ENCODE data around the gene SENP5.
A peak's percentile ranks its signal among the peaks of the same experiment; 100 is the strongest.

The SENP5 gene

GRCh38 chr3:196889844-196890708, 22.4 kb downstream of the SENP5 start:
- DNase-seq: no peak

- no peak for DNase-seq
Measured at GRCh38 chr3:196894557-196895295, 27.0 kb downstream of the SENP5 start.

DNA sequence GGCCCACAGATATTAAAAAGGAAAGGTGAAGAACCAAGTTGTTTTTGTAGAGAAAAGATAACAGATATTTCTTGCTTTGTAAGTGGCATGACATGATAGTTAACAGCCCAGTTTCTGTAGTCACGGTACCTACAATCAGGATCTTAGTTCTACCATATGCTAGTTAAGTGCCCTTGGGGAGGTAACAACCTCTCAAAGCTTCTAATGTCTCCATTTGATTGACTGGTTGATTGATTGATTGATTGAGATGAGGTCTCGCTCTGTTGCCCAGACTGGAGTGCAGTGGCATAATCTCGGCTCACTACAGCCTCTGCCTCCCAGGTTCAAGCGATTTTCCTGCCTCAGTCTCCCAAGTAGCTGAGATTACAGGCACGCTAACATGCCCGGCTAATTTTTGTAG, 28.5 kb downstream of the SENP5 start:
- DNase-seq: no peak

- no peak for DNase-seq
Measured at GRCh38 chr3:196901768-196902167, 34.0 kb downstream of the SENP5 start.

DNA sequence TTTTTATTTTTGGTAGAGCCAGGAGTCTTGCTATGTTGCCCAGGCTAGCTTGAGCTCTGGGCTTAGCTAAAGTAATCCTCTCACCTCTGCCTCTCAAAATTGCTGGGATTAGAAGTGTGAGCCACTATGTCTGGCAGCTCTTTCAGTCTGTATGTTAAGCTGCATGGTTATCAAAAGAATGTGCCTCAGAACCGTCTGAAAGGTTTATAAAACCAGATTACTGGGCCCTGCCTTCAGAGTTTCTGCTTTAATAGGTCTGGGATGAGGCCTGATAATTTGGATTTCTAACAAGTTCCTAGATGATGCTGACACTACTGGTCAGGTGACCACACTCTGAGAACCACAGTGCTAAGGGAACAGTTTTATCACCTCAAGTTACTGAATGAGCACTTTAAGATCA, 34.6 kb downstream of the SENP5 start:
- no peak for DNase-seq

DNA sequence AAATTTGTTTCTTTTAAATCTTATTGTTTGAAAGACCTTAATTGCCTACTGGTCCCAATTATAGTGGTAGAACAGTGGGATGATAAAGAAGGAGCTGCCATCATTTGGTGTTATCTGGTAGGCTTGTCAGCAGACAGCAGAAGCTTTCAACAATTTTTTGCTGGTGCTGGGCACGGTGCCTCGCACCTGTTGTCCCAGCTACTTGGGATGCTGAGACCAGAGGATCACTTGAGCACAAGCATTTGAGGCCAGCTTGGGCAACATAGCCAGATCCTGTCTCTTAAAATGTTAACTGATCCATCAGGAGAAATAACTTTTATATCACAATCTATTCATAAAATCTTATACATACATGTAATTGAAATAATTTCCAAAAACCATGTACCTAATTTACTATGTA, 36.0 kb downstream of the SENP5 start:
- DNase-seq: no peak

GRCh38 chr3:196914866-196915265, 47.1 kb downstream of the SENP5 start:
- no peak for DNase-seq

GRCh38 chr3:196915375-196915774, 47.7 kb downstream of the SENP5 start:
- no peak for DNase-seq

DNA sequence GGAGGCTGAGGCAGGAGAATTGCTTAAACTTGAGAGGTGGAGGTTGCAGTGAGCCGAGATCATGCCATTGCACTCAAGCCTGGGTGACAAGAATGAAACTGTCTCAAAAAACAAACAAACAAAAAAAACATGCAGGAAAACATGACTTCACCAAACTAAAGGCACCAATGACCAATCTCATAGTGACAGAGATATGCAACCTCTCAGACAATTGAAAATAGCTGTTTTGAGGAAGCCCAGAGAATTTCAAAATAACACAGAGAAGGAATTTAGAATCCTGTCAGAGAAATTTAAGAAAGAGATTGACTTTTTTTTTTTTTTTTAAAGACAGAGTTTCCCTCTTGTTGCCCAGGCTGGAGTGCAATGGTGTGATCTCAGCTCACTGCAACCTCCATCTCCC, 48.5 kb downstream of the SENP5 start:
- DNase-seq: no peak

- DNase-seq: no peak
Measured at GRCh38 chr3:196916995-196917394, 49.3 kb downstream of the SENP5 start.

DNA sequence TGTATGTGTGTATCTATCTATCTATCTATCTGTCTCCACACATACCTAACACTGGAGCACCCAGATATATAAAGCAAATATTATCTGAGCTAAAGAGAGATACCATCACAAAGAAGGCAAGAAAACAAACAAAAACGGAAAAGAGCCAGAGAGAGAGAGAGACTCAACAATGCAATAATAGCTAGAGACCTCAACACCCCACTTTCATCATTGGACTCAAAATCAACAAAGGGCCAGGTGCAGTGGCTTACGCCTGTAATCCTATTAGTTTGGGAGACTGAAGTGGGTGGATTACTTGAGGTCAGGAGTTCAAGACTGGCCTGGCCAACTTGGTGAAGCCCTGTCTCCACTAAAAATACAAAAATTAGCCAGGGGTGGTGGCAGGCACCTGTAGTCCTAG, 51.2 kb downstream of the SENP5 start:
- DNase-seq: no peak

DNA sequence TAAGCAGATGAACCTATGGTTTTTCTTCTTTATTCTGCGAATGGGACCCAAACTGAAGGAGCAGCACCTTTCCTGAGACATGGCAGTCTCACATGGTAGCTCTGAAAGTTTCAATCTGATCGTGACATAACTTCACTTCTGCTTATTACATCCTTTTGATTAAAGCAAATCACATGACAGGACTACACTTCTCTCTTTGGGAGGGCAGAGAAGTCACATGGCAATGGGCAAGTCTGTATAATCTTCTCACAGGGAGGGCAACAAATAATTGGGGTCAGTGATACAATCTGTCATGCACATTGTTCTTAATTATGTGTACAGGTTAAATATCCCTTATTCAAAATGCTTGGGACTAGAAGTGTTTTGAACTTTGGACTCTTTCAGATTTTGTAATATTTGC, 53.0 kb downstream of the SENP5 start:
- DNase-seq: no peak

DNA sequence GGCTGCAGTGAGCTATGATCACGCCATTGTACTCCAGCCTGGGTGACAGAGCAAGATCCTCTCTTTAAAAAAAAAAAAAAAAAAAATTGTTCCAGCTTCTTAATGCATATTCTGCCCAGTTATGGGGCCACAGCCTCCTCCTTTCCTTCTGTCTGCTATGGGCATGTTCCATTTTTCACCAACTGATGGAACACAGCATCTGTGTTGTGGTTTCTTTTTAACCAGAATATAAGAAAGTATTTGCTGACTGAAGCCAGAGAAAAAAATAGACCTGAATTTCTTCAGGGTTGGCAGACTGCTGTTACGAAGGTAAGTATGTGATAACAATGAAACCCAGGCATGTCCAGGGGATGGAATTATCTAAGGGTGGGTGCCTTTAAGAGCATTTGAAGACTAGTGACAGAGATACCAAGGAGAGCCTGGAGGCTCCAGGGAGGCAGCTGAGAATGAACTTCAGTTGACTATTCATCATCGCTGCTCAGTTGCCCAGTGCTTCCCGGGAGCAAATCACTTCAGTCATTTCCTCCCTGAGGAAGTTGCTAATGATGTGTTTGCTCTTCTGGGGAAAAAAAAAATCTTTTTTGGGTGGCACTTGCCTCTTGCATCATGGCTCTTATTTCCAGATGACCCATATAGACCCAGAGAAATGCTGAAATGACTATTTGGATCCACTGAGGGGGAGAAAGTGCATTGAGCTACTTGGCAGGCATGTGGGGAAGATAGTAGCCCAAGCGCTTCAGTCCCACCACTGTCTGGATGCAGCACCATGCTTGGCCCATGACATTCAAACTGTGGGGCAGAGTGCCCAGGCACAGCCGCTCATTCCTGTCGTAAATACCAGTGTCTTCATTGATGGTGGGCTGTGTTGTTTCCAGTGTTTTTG, 60.1 kb downstream of the SENP5 start:
- no peak for DNase-seq

- DNase-seq: no peak
Measured at GRCh38 chr3:196931157-196931556, 63.4 kb downstream of the SENP5 start.

- DNase-seq: no peak
Measured at GRCh38 chr3:196931828-196932587, 64.3 kb downstream of the SENP5 start.

- no peak for DNase-seq
Measured at GRCh38 chr3:196932600-196932999, 64.9 kb downstream of the SENP5 start.

GRCh38 chr3:196936288-196936687, 68.6 kb downstream of the SENP5 start:
- no peak for DNase-seq

- no peak for DNase-seq
Measured at GRCh38 chr3:196938124-196938523, 70.4 kb downstream of the SENP5 start.

DNA sequence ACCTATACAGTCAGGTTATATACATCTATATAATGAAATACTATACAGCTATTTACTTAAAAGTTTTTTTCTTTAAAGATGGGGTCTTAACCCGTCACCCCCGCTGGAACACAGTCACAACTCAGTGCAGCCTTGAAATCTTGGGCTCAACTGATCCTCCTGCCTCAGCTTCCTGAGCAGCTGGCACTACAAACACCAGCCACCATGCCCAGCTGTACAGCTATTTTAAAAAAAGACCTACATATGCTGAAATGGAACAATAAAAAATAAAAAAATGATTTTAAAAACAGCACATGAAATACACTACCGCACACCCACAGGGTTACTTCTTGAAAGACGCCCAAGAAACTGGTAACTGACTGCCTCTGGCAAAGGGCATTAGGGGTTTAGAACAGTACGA, 70.9 kb downstream of the SENP5 start:
- no peak for DNase-seq

DNA sequence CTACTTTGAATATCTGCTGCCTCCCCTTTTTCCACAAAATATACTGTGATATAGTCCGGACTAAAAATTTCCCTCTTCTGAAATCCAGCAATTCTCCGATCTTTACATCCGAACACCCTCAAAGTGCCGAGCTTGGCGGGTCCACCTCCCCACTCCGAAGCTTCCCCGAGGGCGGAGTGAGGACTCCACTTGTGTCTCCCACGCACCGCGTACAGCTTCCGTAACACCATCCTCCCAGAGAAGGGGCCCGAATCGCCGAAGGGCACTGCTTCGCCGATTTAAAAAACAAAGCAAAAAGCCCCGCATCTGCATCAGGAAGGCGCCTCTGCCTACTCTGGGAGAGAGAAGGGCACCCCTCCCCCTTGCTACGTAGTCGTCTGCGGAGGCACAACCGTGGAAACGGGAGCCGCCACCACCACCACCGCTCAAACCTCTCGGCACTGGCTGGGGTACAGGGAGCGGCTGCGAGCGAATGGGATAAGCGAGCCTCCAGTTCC, 74.1 kb downstream of the SENP5 start:
- DNase-seq: no peak

DNA sequence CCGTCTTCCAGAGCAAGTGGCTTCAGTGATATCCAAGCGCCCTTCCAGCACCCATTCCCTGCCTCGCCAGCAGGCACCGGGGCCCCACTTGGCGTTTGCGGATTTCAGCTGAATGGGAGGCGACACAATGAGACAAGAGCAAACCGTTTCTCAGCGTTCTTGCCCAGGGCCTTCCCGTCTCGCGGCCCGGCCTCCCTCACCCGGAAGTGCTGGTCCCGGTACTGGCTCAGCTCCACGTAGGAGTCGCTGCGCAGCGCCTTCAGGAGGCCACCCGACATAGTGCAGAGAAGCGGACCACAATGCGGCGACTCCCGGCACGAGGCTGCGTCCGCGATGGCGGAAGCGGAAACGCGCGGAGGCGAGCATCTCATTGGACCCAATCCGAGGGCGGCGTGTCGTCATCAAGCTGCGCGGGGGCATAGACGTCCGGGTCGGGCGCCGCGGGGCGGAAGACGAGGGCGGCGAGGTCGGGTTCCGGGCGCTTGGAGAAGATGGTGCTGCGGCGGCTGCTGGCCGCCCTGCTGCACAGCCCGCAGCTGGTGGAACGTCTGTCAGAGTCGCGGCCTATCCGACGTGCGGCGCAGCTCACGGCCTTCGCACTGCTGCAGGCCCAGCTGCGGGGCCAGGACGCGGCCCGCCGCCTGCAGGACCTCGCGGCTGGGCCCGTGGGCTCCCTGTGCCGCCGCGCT, 74.7 kb downstream of the SENP5 start, which contains the start of gene NCBP2:
Gene NCBP2, minus strand, starts transcription at position 303 of the 689 bp plus-strand sequence. Its CDS starts 25 bp downstream, at position 278.
- peak; percentile 100 for DNase-seq

DNA sequence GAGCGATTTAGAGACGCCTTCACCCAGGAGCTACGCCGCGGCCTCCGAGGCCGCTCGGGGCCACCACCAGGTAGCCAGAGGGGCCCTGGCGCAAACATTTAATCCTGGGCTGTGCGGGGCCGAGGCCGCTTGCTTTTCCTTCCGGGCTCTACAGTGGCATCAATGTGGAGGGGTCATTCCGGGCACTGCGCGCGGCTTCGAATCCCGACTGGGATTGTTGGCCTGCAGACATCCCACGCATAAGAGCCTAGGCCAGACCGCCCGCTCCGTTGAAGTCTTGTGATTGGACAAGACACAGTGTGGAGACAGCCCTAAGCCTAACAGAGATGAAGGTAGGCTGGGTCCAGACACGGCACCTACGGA, 75.2 kb downstream of the SENP5 start:
- no peak for DNase-seq
